GM12872 (cell line): Measurements from ENCODE around the gene MRPS21.

ENCODE experiments used
- CTCF ChIP-seq: IDR thresholded peaks from 3 replicates; pipeline ENCODE4 v1.5.1; 2011; ENCODE audit warnings: low read depth, mild to moderate bottlenecking, low read length, moderate library complexity; ENCODE audit not compliant: insufficient read depth

MRPS21 gene

DNA sequence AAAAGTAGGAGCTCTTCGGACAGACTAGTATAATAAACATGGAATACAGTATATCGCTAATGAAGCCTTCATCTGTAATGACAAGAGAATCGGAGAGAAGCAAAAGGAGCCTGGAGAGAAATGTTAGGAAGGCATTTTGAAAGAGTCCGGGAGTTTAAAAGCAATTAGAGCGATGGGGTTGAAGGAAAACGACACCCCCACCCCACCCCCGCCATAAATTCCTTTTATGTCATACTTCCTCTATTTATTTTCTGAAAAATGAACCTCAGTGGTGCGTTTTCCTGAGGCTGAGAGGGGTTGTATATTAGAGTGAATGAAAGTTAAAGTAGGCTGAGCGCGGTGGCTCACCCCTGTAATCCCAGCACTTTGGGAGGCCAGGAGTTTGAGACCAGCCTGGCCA lies 24.2 kb upstream of the MRPS21 start:
- no peak for TF ChIP-seq CTCF

DNA sequence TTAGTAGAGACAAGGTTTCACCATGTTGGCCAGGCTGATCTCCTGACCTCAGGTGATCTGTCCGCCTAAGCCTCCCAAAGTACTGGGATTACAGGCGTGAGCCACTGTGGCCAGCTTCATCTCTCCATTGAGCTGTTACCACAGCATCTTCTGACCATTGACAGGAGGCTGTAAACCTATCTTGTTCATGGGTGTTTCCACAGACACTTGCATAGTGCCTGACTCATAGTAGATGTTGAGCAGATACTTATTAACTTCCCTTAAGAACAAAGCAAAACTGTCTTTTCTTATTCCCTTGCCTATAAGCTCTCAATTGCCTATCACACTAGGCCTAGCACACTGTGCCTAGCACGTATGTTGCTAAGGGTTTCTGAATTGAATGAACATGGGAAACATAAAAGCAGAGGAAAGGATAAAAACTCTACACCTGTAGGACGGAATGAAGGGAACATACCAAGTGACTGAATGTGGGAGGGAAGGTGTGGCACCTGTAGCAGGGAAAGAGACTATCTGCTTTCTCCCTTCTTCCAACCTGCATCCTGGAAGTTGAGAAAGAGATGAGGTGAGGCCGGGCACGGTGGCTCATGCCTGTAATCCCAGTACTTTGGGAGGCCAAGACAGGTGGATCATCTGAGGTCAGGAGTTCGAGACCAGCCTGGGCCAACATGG lies 22.2 kb upstream of the MRPS21 start:
- TF ChIP-seq CTCF = no peak

- no peak for TF ChIP-seq CTCF
These were observed 20.4 kb upstream of the MRPS21 start for GRCh38 chr1:150273311-150273710.

GRCh38 chr1:150280138-150280707 lies 13.4 kb upstream of the MRPS21 start:
- TF ChIP-seq CTCF = no peak

DNA sequence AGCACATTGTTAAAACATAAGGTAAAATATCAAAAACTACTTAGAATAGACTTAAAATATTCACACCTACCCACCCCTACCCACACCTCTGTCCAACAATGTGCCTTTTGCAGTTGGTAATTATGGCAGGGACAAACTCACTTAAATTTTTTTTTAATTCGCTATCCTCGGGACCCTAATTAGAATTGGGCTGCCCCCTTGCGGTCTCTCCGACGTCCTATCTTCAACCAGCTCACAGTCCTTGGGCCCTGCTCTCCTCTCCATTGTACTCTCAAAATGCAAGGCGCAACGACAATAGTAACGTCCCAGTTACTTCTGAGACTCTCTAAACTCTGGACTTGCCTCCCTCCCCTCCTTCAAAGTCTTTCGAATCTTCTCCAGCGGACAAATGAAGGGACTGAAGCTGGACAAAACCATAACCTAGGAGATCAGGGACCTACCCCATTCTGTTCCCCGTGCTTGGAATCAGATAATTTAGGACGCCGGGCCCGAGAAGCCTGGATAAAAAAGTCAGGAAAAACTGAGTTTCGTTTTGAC lies 12.4 kb upstream of the MRPS21 start:
- peak; percentile 67 for TF ChIP-seq CTCF

GRCh38 chr1:150281758-150282557 lies 11.7 kb upstream of the MRPS21 start, which contains the start of gene CIART:
Gene CIART (plus strand): TSS chr1:150282554. CDS start chr1:150283268, 714 bp downstream.
- no peak for TF ChIP-seq CTCF

DNA sequence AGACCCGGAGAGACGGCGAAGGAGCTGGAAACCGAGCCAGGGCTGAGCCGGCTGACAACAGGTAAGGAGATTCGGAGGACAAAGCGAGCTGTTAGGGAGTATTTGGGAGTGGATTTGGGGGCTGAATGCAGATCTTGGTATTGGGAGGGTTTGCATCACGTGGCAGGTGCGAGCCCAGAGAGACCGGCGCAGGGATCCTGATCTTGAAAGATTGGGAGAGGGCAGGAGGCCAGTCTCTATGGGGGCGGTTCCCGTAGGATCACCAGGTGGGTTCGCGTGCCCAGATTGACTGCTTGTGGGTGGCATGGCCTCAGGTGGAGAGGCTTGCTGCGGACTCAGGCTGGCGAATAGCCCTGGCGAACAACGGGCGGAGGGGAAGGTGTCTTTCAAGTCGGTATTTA lies 11.1 kb upstream of the MRPS21 start:
- TF ChIP-seq CTCF = no peak
